RCC 7860 (cell line): ENCODE measurements around the gene WDR72.
"Not testable (repeated sequence)": the region's sequence is repeated elsewhere in the genome, so short reads cannot be mapped to it uniquely, and the experiment has no call there.

Experiments
- DNase-seq: peaks from one replicate; pipeline ENCODE4 v3.0.0-alpha.2; 2015; ENCODE audit warnings: low spot score
- FAIRE-seq: peaks from 2 replicates; lab custom pipeline; 2012; peaks lifted over from hg19 to GRCh38; lab: Jason Lieb, UNC

Gene WDR72

GRCh38 chr15:53759411-53759931, at the start of gene WDR72:
Gene WDR72, minus strand, starts transcription at chr15:53759663. Its CDS starts 26,514 bp downstream, at chr15:53733149.
- FAIRE-seq (no peak), DNase-seq (peak; percentile 9)

GRCh38 chr15:53808058-53808706, 48.7 kb upstream of the WDR72 start:
- DNase-seq (peak; percentile 11), FAIRE-seq (peak; percentile 75)

- DNase-seq (no peak), FAIRE-seq (no peak)
Measured at GRCh38 chr15:53807501-53807900, 48.0 kb upstream of the WDR72 start.

- FAIRE-seq, result no peak
- no peak for DNase-seq
Measured at GRCh38 chr15:53802672-53803071, 43.2 kb upstream of the WDR72 start.

GRCh38 chr15:53791581-53791980, 32.1 kb upstream of the WDR72 start:
- FAIRE-seq, result peak; percentile 86
- DNase-seq, result peak; percentile 65

GRCh38 chr15:53789654-53790375, 30.4 kb upstream of the WDR72 start:
- no peak for FAIRE-seq
- DNase-seq, result no peak

- DNase-seq (no peak), FAIRE-seq (no peak)
Measured at GRCh38 chr15:53786401-53786800, 26.9 kb upstream of the WDR72 start.

GRCh38 chr15:53785241-53785640, 25.8 kb upstream of the WDR72 start:
- FAIRE-seq, DNase-seq: not testable (repeated sequence)

GRCh38 chr15:53762916-53763315, 3.5 kb upstream of the WDR72 start:
- FAIRE-seq (no peak), DNase-seq (no peak)

GRCh38 chr15:53758412-53758811, 1.1 kb downstream of the WDR72 start:
- DNase-seq (no peak), FAIRE-seq (no peak)

- no peak for FAIRE-seq
- no peak for DNase-seq
Measured at GRCh38 chr15:53757906-53758305, 1.6 kb downstream of the WDR72 start.

GRCh38 chr15:53753813-53754212, 5.7 kb downstream of the WDR72 start:
- DNase-seq (no peak), FAIRE-seq (no peak)

GRCh38 chr15:53752406-53752805, 7.1 kb downstream of the WDR72 start:
- no peak for FAIRE-seq
- DNase-seq, result no peak

- no peak for DNase-seq
- FAIRE-seq, result no peak
Measured at GRCh38 chr15:53747501-53748068, 11.9 kb downstream of the WDR72 start.

GRCh38 chr15:53746101-53746500, 13.4 kb downstream of the WDR72 start:
- DNase-seq (no peak), FAIRE-seq (no peak)

GRCh38 chr15:53739651-53740050, 19.8 kb downstream of the WDR72 start:
- DNase-seq (no peak), FAIRE-seq (peak; percentile 44)

- FAIRE-seq (no peak), DNase-seq (no peak)
Measured at GRCh38 chr15:53739187-53739586, 20.3 kb downstream of the WDR72 start.

GRCh38 chr15:53721334-53722087, 38.0 kb downstream of the WDR72 start:
- DNase-seq, result no peak
- no peak for FAIRE-seq

- DNase-seq (no peak), FAIRE-seq (peak; percentile 63)
Measured at GRCh38 chr15:53716909-53717876, 42.3 kb downstream of the WDR72 start.

GRCh38 chr15:53713218-53713617, 46.2 kb downstream of the WDR72 start:
- DNase-seq (no peak), FAIRE-seq (no peak)
